ENCODE data around the gene C1QTNF12. TPM values are rescaled to one million over a fixed set of nuclear protein-coding genes. Genes with fewer than 3 reads are reported as not detected.

Gene C1QTNF12
- total and polyA plus RNA-seq, 2 experiments from 2014 or later, result 2.1 to 3.1 TPM

GRCh38 chr1:1242461-1243265 lies 3.9 kb downstream of the C1QTNF12 start:
- H3K9me3 ChIP-seq (ENCODE audit: low read depth), result no peaks in the 10 kb centered on the region
- H3K4me2 ChIP-seq (ENCODE audit: unreplicated experiment), result no peak overlapping the region
- H2AFZ ChIP-seq, result no peak overlapping the region
- DNase-seq, result no peak
- no peaks in the 10 kb centered on the region for H3K36me3 ChIP-seq (ENCODE audit: low read depth)
- H3K4me1 ChIP-seq (ENCODE audit: insufficient read depth), result no peaks in the 10 kb centered on the region
- no peaks in the 10 kb centered on the region for H3F3A ChIP-seq (ENCODE audit: insufficient read depth)
- H3K9ac ChIP-seq, result no peak overlapping the region
- in situ Hi-C loops (cut with MboI), result no loop called here
- no peak overlapping the region for H3K27ac ChIP-seq
- H4K20me1 ChIP-seq (ENCODE audit: insufficient read depth), result no peaks in the 10 kb centered on the region
- no peaks in the 10 kb centered on the region for H3K27me3 ChIP-seq (replicated peaks; ENCODE audit: insufficient read depth)
- no peaks in the 10 kb centered on the region for H3K79me2 ChIP-seq (ENCODE audit: insufficient read depth)
- no peaks in the 10 kb centered on the region for H3K9me2 ChIP-seq (ENCODE audit: insufficient read depth)
- 88 to 89% methylated on average over 33 to 41 of the region's 41 CpGs for WGBS, 2 experiments (ENCODE audit: low coverage in 1 of 2, low lambda C conversion rate in 2 of 2, missing lambda C conversion rate in 2 of 2)
- no peak overlapping the region for H3K4me3 ChIP-seq
- TF ChIP-seq EZH2 (IDR thresholded peaks at IDR 0.05; ENCODE audit: insufficient read depth, poor library complexity, severe bottlenecking) (no peak), EZH2phosphoT487 (IDR thresholded peaks at IDR 0.05; ENCODE audit: insufficient read depth, low read depth) (no peak)

- H3K27me3 ChIP-seq (replicated peaks; ENCODE audit: insufficient read depth), result no peaks in the 10 kb centered on the region
- in situ Hi-C loops (cut with MboI), result no loop called here
- no peak for TF ChIP-seq EZH2phosphoT487 (IDR thresholded peaks at IDR 0.05; ENCODE audit: insufficient read depth, low read depth)
- no peak for TF ChIP-seq EZH2 (IDR thresholded peaks at IDR 0.05; ENCODE audit: insufficient read depth, poor library complexity, severe bottlenecking)
- no peaks in the 10 kb centered on the region for H3K9me3 ChIP-seq (ENCODE audit: low read depth)
- H3K4me2 ChIP-seq (ENCODE audit: unreplicated experiment), result no peak overlapping the region
- 83 to 86% methylated on average over 26 of the region's 26 CpGs for WGBS, 2 experiments (ENCODE audit: low coverage in 1 of 2, low lambda C conversion rate in 2 of 2, missing lambda C conversion rate in 2 of 2)
- no peak for DNase-seq
- H3K4me1 ChIP-seq (ENCODE audit: insufficient read depth), result no peaks in the 10 kb centered on the region
- H3K9me2 ChIP-seq (ENCODE audit: insufficient read depth), result no peaks in the 10 kb centered on the region
- H3K79me2 ChIP-seq (ENCODE audit: insufficient read depth), result no peaks in the 10 kb centered on the region
- H3F3A ChIP-seq (ENCODE audit: insufficient read depth), result no peaks in the 10 kb centered on the region
- H3K9ac ChIP-seq, result no peak overlapping the region
- H3K4me3 ChIP-seq, result no peak overlapping the region
- no peaks in the 10 kb centered on the region for H4K20me1 ChIP-seq (ENCODE audit: insufficient read depth)
- H2AFZ ChIP-seq, result no peak overlapping the region
- no peak overlapping the region for H3K27ac ChIP-seq
- no peaks in the 10 kb centered on the region for H3K36me3 ChIP-seq (ENCODE audit: low read depth)
Measured at GRCh38 chr1:1241588-1242219, 4.8 kb downstream of the C1QTNF12 start.

- Histone ChIP-seq H3K9ac (no peak overlapping the region), H3K9me2 (ENCODE audit: insufficient read depth) (no peaks in the 10 kb centered on the region), H3K9me3 (ENCODE audit: low read depth) (no peaks in the 10 kb centered on the region), H3K4me2 (ENCODE audit: unreplicated experiment) (no peak overlapping the region), H3F3A (ENCODE audit: insufficient read depth) (no peaks in the 10 kb centered on the region), H4K20me1 (ENCODE audit: insufficient read depth) (no peaks in the 10 kb centered on the region), H2AFZ (no peak overlapping the region), H3K27me3 (replicated peaks; ENCODE audit: insufficient read depth) (no peaks in the 10 kb centered on the region), H3K27ac (no peak overlapping the region), H3K4me3 (no peak overlapping the region), H3K36me3 (ENCODE audit: low read depth) (no peaks in the 10 kb centered on the region), H3K79me2 (ENCODE audit: insufficient read depth) (no peaks in the 10 kb centered on the region), H3K4me1 (ENCODE audit: insufficient read depth) (no peaks in the 10 kb centered on the region)
- TF ChIP-seq EZH2phosphoT487 (IDR thresholded peaks at IDR 0.05; ENCODE audit: insufficient read depth, low read depth), result no peak
- no peak for TF ChIP-seq EZH2 (IDR thresholded peaks at IDR 0.05; ENCODE audit: insufficient read depth, poor library complexity, severe bottlenecking)
- DNase-seq, result peak; percentile 38
- WGBS, 2 experiments (ENCODE audit: low coverage in 1 of 2, low lambda C conversion rate in 2 of 2, missing lambda C conversion rate in 2 of 2), result 39 to 56% methylated on average over 19 to 22 of the region's 23 CpGs
- in situ Hi-C loops (cut with MboI), result no loop called here
Measured at GRCh38 chr1:1240822-1241587, 5.5 kb downstream of the C1QTNF12 start.

DNA sequence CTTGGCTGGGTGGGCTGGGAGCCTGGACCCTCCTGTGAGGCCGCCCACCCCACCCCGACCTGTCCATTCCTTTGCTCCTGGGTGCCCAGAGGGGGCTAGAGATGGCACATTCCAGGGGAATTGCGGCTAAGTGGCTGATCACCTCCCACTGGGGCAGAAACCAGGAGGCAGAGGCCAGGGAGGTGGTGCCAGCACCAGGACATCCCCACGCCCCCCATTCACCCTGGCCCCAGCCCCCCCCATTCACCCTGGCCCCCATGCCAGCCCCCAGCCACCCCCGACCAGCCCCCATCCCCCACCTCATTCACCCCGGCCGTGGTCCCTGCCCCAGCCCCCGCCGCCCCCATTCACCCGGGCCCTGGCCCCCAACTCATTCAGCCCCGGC lies 6.2 kb downstream of the C1QTNF12 start:
- H3F3A ChIP-seq (ENCODE audit: insufficient read depth), result no peaks in the 10 kb centered on the region
- H4K20me1 ChIP-seq (ENCODE audit: insufficient read depth), result no peaks in the 10 kb centered on the region
- no peak overlapping the region for H3K9ac ChIP-seq
- no peaks in the 10 kb centered on the region for H3K9me2 ChIP-seq (ENCODE audit: insufficient read depth)
- H3K27me3 ChIP-seq (replicated peaks; ENCODE audit: insufficient read depth), result no peaks in the 10 kb centered on the region
- no peak for DNase-seq
- TF ChIP-seq EZH2phosphoT487 (IDR thresholded peaks at IDR 0.05; ENCODE audit: insufficient read depth, low read depth), result no peak
- in situ Hi-C loops (cut with MboI), result no loop called here
- no peak overlapping the region for H3K4me2 ChIP-seq (ENCODE audit: unreplicated experiment)
- no peak overlapping the region for H3K4me3 ChIP-seq
- H3K79me2 ChIP-seq (ENCODE audit: insufficient read depth), result no peaks in the 10 kb centered on the region
- WGBS, 2 experiments (ENCODE audit: low coverage in 1 of 2, low lambda C conversion rate in 2 of 2, missing lambda C conversion rate in 2 of 2), result 7 to 42% methylated on average over 2 to 11 of the region's 11 CpGs
- H3K4me1 ChIP-seq (ENCODE audit: insufficient read depth), result no peaks in the 10 kb centered on the region
- H3K36me3 ChIP-seq (ENCODE audit: low read depth), result no peaks in the 10 kb centered on the region
- no peak overlapping the region for H3K27ac ChIP-seq
- H3K9me3 ChIP-seq (ENCODE audit: low read depth), result no peaks in the 10 kb centered on the region
- no peak overlapping the region for H2AFZ ChIP-seq

Data from GM23248 (cell line).